GM10266 (cell line): ENCODE measurements around the gene LPP.

Experiments used
- DNase-seq: peaks from one replicate; pipeline ENCODE4 v3.0.0; 2012; ENCODE audit errors: extremely low spot score
- TF ChIP-seq, protein P1 (sequence below): IDR thresholded peaks from 2 replicates; pipeline ENCODE4 v1.5.1; 2012; ENCODE audit warnings: mild to moderate bottlenecking, low read depth; ENCODE audit not compliant: control insufficient read depth, insufficient read depth; ENCODE audit errors: missing control alignments

Gene LPP

DNA sequence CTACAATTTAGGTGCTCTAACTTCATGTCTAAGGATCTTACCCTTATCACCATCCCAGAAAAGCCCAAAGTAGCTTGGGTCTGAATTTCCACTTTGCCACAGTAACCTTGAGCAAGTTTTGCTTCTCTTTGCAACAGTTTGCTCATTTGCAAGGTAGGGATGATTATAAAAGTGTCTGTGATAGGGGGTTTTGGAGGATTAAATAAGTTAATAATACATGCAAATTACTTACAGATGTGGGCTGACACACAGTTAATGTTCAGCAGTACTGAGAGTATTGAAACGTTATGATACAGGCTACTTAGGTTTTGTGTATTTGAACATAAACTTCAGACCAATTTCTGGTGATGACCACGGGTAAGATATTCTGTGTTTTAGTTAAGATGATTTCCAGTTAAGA, 573.1 kb downstream of the LPP start:
- no peak for DNase-seq
- TF ChIP-seq, protein P1, sequence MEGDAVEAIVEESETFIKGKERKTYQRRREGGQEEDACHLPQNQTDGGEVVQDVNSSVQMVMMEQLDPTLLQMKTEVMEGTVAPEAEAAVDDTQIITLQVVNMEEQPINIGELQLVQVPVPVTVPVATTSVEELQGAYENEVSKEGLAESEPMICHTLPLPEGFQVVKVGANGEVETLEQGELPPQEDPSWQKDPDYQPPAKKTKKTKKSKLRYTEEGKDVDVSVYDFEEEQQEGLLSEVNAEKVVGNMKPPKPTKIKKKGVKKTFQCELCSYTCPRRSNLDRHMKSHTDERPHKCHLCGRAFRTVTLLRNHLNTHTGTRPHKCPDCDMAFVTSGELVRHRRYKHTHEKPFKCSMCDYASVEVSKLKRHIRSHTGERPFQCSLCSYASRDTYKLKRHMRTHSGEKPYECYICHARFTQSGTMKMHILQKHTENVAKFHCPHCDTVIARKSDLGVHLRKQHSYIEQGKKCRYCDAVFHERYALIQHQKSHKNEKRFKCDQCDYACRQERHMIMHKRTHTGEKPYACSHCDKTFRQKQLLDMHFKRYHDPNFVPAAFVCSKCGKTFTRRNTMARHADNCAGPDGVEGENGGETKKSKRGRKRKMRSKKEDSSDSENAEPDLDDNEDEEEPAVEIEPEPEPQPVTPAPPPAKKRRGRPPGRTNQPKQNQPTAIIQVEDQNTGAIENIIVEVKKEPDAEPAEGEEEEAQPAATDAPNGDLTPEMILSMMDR = no peak

DNA sequence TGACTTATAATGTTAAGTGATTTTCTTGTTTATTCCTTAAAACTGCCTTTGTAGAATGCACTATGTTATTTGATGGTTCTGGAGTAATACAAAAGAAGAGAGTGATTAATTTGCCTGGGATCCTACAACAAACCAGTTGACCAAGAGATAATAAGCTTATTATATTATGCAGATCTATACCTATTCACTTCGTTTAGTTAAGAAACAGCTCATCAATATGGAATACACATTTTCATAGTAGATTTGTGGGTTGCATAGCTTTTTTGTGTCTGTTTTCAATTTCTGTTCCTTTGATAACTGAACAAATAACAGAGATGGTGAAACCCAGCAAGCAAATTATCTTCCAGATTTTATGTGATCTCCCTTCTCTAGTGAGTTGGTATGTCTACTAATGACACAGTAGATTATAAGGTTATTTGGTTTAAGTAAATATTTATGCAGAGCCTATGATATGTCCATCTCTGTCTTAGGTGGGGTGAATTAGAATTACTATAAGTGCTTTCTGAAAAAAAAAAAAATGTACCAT, 574.5 kb downstream of the LPP start:
- TF ChIP-seq, protein P1 = no peak
- no peak for DNase-seq

DNA sequence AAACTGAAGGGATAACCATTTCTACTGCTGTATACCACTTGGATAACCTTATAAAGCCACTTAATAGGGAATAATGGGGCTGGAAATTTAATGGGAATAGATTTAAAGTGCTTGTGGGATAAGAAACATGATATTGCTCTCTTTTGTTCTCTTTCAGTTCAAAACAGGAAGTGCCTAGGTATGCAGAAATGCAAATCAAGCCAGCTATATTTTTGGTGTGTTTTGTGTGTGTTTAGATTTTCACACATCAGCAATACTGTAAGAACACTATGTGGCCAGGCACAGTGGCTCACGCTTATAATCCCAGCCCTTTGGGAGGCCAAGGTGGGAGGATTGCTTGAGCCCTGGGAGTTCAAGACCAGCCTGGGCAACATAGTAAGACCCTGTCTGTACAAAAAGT, 575.5 kb downstream of the LPP start:
- no peak for DNase-seq
- TF ChIP-seq, protein P1 = no peak

DNA sequence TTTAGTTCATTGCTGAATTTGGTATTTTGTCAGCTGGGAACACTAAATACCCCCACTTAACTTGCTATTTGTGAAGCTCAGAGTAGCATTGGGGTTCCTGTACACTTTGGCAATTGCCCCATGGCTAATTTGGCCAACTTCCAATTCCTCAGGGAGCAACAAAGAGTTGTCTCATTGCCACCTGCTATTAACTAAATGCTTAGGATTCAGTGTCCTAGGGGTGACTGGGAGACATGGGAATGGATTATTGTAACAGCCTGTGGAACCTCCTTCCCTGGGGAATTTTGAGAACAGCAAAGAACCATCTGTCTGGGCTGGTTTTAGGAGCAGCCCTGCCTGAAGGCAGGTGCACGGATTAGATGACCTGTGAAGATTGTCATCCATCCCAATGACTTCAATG, 580.4 kb downstream of the LPP start:
- TF ChIP-seq, protein P1 = no peak
- no peak for DNase-seq

DNA sequence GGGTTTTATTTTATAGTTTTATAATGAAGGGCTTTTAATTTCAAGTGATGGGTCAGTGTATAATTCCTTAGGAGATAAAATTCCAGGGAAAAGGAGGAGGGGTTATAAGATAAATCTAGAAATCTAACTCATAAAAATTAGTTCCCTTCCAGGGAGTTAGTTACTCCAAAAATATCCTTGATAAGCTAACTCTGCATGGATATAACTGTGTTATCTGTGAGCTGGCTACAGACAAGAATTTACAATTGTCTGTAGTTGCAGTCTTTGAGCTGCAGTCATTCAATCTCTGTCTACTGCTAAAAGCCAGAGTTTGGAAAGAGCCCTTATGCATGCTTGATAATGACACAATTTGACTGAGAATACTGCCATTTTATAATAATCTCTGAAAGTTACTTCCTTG, 585.6 kb downstream of the LPP start:
- TF ChIP-seq, protein P1 = no peak
- no peak for DNase-seq

DNA sequence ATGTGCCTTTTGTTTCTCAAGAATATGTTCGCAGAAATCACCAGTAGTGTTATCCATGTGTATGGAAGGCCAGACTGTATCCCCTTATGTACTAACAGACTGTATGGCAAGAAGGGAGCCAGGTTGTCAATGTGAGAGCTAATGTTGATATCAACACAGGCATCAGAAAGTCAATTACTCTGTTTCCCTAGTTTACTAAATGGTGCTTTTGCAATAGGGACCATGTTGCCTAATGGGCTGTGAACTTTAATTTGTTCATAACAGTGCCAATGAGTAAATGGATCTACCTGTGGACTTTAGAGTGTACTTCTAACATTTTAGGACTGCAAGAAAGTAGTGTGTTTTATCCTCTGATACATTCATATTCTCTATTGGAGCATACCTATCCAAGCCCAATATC, 586.1 kb downstream of the LPP start:
- TF ChIP-seq, protein P1 = no peak
- no peak for DNase-seq

DNA sequence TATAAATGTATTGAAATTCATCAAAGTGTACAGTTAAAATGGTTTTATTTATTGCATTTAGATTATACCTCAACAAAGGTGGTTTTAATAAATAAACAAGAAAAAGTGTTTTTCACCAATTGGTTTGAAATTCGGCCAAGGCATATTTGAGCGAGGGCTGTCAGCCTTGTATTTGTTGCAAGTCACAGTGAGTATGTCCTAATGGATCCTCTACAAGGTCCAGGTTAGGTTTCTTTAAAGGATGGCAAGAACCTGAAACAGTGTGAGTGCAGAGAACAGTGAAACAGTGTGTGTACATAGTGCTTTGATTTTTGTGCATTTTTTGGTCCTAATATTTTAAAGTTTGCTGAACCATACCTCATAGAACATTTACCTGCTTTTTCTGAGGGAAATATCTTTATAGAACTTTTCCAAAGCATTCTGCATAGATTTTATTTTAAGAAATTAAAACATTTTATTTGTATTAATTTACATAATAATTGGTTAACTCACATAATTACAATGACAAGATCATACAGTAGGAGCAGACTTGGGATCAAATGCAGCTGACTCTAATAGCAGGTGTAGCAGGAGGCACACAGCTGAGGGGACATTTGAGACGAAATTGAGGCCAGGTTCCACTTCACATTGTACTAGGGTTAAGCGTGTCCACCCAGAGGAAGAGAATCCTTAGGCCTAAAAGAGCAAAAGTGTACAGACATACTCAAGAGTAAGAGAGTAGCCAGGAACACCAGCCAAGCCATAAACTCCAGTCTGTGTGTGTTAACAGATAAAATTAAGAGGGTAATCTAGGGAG, 589.0 kb downstream of the LPP start:
- no peak for DNase-seq

More for the DNA sequence above, 589.0 kb downstream of the LPP start:
- TF ChIP-seq, protein P1 = no peak
